HFFc6 (cell line): ENCODE data around the gene LSM12. TPM values are rescaled to one million over a fixed set of nuclear protein-coding genes. Genes with fewer than 3 reads are reported as not detected.

Source experiments
- DNase-seq: peaks from one replicate; pipeline ENCODE4 v3.0.0-alpha.2; 2018
- H3K27ac Mint-ChIP-seq: 2 replicates; pipeline ENCODE4 v1.8.0; 2020; ENCODE audit warnings: mild to moderate bottlenecking, mixed read lengths
- H3K27me3 Mint-ChIP-seq: 2 replicates; pipeline ENCODE4 v1.8.0; 2021; ENCODE audit warnings: mild to moderate bottlenecking, moderate library complexity, mixed read lengths; ENCODE audit not compliant: insufficient read depth
- H3K36me3 Mint-ChIP-seq: 2 replicates; pipeline ENCODE4 v1.8.0; 2021; ENCODE audit warnings: low read depth, mixed read lengths
- H3K4me1 Mint-ChIP-seq: 2 replicates; pipeline ENCODE4 v1.8.0; 2020; ENCODE audit warnings: low read depth, mixed read lengths
- H3K4me3 Mint-ChIP-seq: 2 replicates; pipeline ENCODE4 v1.8.0; 2020; ENCODE audit warnings: mild to moderate bottlenecking, moderate library complexity, mixed read lengths
- H3K9me3 Mint-ChIP-seq: 2 replicates; pipeline ENCODE4 v1.8.0; 2020; ENCODE audit warnings: mild to moderate bottlenecking, mixed read lengths
- total RNA-seq, 6 experiments: library from RNA; stranded (reverse); fragmentation: NEBNext Ultra II Directional; extraction: Animal tissue kit (Norgen Biotek cat#: 25700); gene quantifications; 2 replicates in 1 of 6; 3 replicates in 5 of 6; pipeline ENCODE4 v1.2.3, GENCODE V29; 2021
- TF ChIP-seq, protein P1 (sequence below): fragments of 200-600 bp; sonication (generic); IDR thresholded peaks from 2 replicates; pipeline ENCODE4 v1.5.0; 2021; ENCODE audit warnings: antibody characterized with exemption, mild to moderate bottlenecking

Gene LSM12
- total RNA-seq, 6 experiments from 2014 or later = 86.6 to 101 (median 94.5) TPM

DNA sequence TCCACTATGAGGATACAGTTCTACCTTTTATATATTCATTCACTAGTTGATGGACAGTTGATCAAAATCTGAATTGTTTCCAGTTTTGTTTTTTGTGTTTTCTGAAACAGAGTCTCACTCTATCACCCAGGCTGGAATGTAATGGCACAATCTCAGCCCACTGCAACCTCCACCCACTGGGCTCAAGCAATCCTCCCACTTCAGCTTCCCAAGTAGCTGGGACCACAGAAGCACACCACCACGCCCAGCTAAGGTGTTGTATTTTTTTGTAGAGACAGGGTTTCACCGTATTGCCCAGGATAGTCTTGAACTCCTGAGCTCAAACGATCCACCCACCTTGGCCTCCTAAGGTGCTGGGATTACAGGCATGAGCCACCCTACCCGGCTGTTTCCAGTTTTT, 21.0 kb downstream of the LSM12 start:
- H3K36me3 Mint-ChIP-seq = peaks cover 12% of the 10 kb centered on the region
- H3K9me3 Mint-ChIP-seq = no peaks in the 10 kb centered on the region

DNA sequence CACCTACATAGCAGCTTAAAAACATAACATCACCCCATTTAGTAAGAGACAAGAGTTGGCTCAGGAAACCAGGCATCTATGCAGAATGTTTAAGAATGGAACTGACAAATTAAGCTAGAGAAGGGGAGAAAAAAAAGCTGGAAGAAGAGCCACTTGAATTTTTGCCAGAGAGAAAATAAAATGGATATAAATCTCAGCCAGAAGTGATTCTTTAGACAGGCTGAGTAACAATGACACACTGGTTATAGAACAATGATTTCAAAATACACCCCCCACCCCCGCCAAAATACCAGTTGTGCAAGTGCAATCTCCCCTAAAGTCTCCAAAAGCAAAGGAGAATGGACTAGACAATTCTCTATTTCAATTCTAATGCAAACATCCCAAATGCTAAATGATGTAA, 22.4 kb downstream of the LSM12 start:
- H3K4me1 Mint-ChIP-seq = peaks cover 52% of the 10 kb centered on the region
- no peaks in the 10 kb centered on the region for H3K9me3 Mint-ChIP-seq
- no peak overlapping the region for H3K4me3 Mint-ChIP-seq
- TF ChIP-seq, protein P1, sequence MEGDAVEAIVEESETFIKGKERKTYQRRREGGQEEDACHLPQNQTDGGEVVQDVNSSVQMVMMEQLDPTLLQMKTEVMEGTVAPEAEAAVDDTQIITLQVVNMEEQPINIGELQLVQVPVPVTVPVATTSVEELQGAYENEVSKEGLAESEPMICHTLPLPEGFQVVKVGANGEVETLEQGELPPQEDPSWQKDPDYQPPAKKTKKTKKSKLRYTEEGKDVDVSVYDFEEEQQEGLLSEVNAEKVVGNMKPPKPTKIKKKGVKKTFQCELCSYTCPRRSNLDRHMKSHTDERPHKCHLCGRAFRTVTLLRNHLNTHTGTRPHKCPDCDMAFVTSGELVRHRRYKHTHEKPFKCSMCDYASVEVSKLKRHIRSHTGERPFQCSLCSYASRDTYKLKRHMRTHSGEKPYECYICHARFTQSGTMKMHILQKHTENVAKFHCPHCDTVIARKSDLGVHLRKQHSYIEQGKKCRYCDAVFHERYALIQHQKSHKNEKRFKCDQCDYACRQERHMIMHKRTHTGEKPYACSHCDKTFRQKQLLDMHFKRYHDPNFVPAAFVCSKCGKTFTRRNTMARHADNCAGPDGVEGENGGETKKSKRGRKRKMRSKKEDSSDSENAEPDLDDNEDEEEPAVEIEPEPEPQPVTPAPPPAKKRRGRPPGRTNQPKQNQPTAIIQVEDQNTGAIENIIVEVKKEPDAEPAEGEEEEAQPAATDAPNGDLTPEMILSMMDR = no peak
- H3K27me3 Mint-ChIP-seq = no peaks in the 10 kb centered on the region
- H3K36me3 Mint-ChIP-seq = peaks cover 19% of the 10 kb centered on the region
- no peak for DNase-seq
- H3K27ac Mint-ChIP-seq = peak overlapping the region; percentile 44

More for the DNA sequence above, 21.0 kb downstream of the LSM12 start:
- H3K4me3 Mint-ChIP-seq = no peak overlapping the region
- DNase-seq = no peak
- TF ChIP-seq, protein P1 = no peak
- H3K4me1 Mint-ChIP-seq = peaks cover 41% of the 10 kb centered on the region
- 0 out of 2 replicates have a peak overlapping the region, but pooled peaks have one; percentile 16 for H3K27ac Mint-ChIP-seq
- H3K27me3 Mint-ChIP-seq = no peaks in the 10 kb centered on the region

DNA sequence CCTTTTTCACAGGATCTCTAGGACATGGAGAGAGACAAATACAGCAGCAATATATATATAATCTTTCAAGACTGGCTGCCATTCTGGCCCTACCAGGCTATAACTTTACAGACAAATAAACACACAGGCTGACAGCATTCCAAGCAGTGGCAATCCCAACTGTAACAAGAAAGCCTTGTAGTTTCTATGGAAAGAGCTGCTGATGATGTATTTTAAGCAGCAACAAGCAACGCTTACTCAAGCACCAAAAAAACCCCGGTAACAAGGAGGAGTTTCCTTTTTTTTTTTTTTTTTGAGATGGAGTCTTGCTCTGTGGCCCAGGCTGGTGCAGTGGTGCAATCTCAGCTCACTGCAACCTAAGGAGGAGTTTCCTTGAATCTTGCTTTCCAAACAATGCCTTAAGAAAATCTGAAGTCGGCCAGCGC, 23.2 kb downstream of the LSM12 start:
- Mint-ChIP-seq H3K4me3 (no peak overlapping the region), H3K4me1 (peaks cover 52% of the 10 kb centered on the region), H3K36me3 (peaks cover 15% of the 10 kb centered on the region), H3K27me3 (no peaks in the 10 kb centered on the region), H3K9me3 (no peaks in the 10 kb centered on the region), H3K27ac (peak overlapping the region; percentile 44)
- DNase-seq = no peak
- TF ChIP-seq, protein P1 = no peak

DNA sequence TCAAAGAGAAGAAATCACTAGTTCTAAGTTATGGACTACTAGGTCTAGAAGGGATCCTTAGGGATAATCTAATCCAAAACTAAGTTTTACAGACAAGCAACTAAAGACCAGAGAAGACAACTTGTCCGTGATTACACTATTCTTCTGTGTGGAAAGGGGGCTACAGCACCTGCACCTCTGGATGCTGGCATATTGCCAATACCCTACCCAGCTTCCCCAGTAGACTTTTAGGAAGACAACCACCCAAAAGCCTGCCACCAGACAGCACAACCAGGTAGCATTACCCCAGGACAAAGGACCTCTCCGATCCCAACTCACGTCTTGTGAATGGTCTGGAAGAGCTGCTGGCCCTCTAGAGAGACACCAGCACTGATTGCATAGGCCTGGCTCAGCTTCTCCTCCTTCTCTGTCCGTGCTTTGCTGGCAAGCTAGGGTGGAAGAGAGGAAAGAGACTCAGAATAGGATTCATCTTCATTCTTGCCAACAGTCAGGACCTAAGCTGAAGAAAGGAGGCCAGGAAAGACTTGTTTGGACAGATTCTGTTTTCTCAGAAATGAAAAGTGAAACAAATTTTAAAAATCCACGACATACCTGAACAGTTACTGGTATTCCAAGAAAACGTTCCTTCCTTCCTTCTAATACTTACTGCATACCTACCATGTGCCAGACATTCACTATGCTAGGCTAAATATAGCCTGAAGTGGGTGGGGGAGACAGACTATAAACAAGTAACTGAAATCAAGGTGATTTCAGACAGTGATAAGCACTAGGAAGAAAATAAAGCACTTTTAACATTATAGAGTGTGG, 26.4 kb downstream of the LSM12 start:
- peak overlapping the region; percentile 32 for H3K4me3 Mint-ChIP-seq
- H3K27ac Mint-ChIP-seq = peak overlapping the region; percentile 58
- H3K27me3 Mint-ChIP-seq = no peaks in the 10 kb centered on the region
- no peaks in the 10 kb centered on the region for H3K9me3 Mint-ChIP-seq
- TF ChIP-seq, protein P1 = no peak
- peak; percentile 43 for DNase-seq
- peaks cover 42% of the 10 kb centered on the region for H3K4me1 Mint-ChIP-seq
- H3K36me3 Mint-ChIP-seq = peaks cover 18% of the 10 kb centered on the region

DNA sequence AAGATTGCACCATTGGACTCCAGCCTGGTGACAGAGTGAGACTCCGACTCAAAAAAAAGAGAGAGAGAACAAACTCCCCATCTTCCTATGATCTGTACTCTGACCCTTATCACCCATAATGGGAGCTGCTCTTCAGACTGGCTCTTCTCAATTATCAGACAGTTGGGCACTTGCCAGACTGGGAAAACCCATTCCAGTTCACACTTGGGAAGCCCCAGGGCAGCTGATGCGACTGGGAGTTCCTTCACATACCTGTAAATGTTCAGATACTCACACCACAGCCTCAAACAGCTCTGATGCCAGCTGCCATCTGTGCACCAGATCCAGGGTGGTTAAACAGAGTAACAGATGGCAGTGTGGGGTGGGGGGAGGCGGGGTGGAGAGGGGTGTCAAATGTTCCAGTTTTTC, 27.9 kb downstream of the LSM12 start:
- TF ChIP-seq, protein P1 = no peak
- H3K4me1 Mint-ChIP-seq = peaks cover 36% of the 10 kb centered on the region
- peaks cover 24% of the 10 kb centered on the region for H3K36me3 Mint-ChIP-seq
- no peaks in the 10 kb centered on the region for H3K9me3 Mint-ChIP-seq
- peak overlapping the region; percentile 48; the same call in 1 of the 2 replicates for H3K27ac Mint-ChIP-seq
- no peaks in the 10 kb centered on the region for H3K27me3 Mint-ChIP-seq
- no peak for DNase-seq
- no peak overlapping the region for H3K4me3 Mint-ChIP-seq
